HepG2 (cell line): ENCODE measurements around the gene POU6F2. TPM values are rescaled to one million over a fixed set of nuclear protein-coding genes. Genes with fewer than 3 reads are reported as not detected.

ENCODE experiments used
- ATAC-seq: fragments of 200-7000 bp; cut with Tn5 transposase; 3 replicates; pipeline ENCODE4 v1.9.1; 2020; ENCODE audit warnings: mild to moderate bottlenecking, moderate library complexity
- BruUV-seq: library from RNA; stranded (reverse); fragments of 400-500 nt; replicated peaks from 2 replicates; lab custom pipeline; 2021; lab: Mats Ljungman, UMichigan
- CTCF ChIA-PET: fragments of 300-600 bp; formaldehyde crosslinking; extraction: SDS; loops from one replicate; lab custom pipeline; 2021; ENCODE audit warnings: low total read pairs, inconsistent platforms, low intra/inter-chr PET ratio; lab: Yijun Ruan, JAX
- POLR2A ChIA-PET: fragments of 350-600 bp; sonication (Branson Sonifier 250); formaldehyde crosslinking; loops from one replicate; lab custom pipeline; 2020; ENCODE audit warnings: antibody characterized with exemption, inconsistent platforms; lab: Yijun Ruan, JAX
- DNase-seq: peaks from one replicate; pipeline ENCODE4 v3.0.0-alpha.2; 2015; ENCODE audit warnings: low spot score
- FAIRE-seq: peaks from 3 replicates; lab custom pipeline; 2011; peaks lifted over from hg19 to GRCh38; lab: Jason Lieb, UNC
- H2AFZ ChIP-seq: one replicate; pipeline ENCODE4 v1.6.1; 2011; ENCODE audit warnings: low read length, inconsistent platforms
- H3K27ac ChIP-seq: fragments of 300-600 bp; 3 replicates; pipeline ENCODE4 v1.8.0; 2011; ENCODE audit warnings: mixed run types, mild to moderate bottlenecking, mixed read lengths, low read length, inconsistent platforms; ENCODE audit not compliant: insufficient read depth; ENCODE audit errors: extremely low read length
- H3K27me3 ChIP-seq, 2 experiments: fragments of 200-600 bp in 1 of 2; 2 replicates in 1 of 2; 3 replicates in 1 of 2; pipeline versions ENCODE4 v1.6.0 to v1.8.0; 2011; ENCODE audit warnings: low read length in 2 of 2, mild to moderate bottlenecking in 2 of 2, moderate library complexity in 2 of 2, inconsistent platforms in 1 of 2; ENCODE audit not compliant: insufficient read depth in 2 of 2, control insufficient read depth in 1 of 2
- H3K36me3 ChIP-seq, 2 experiments: fragments of 200-600 bp in 1 of 2; replicated peaks in 1 of 2; 2 replicates in 1 of 2; 3 replicates in 1 of 2; pipeline versions ENCODE4 v1.5.1 to v1.8.0; 2011; ENCODE audit warnings: low read length in 2 of 2, inconsistent platforms in 1 of 2; ENCODE audit not compliant: insufficient read depth in 2 of 2, control insufficient read depth in 1 of 2
- H3K4me1 ChIP-seq: 2 replicates; pipeline ENCODE4 v1.5.1; 2012; ENCODE audit warnings: low read length, inconsistent platforms; ENCODE audit not compliant: insufficient read depth
- H3K4me2 ChIP-seq: 2 replicates; pipeline ENCODE4 v1.6.0; 2011; ENCODE audit warnings: low read depth, low read length, inconsistent platforms
- H3K4me3 ChIP-seq, 3 experiments: fragments of 200-600 bp in 1 of 3; sonication (generic), shearing (Covaris generic) in 1 of 3; replicated peaks in 1 of 3; 2 replicates each; pipeline ENCODE4 v1.5.1; 2011 to 2016; ENCODE audit warnings: low read length in 3 of 3, inconsistent platforms in 2 of 3, low read depth in 2 of 3, mild to moderate bottlenecking in 2 of 3, control low read depth in 1 of 3, mixed read lengths in 1 of 3; ENCODE audit not compliant: insufficient read depth in 1 of 3
- H3K79me2 ChIP-seq: one replicate; pipeline ENCODE4 v1.6.1; 2011; ENCODE audit warnings: low read length, inconsistent platforms; ENCODE audit not compliant: insufficient read depth
- H3K9ac ChIP-seq: 2 replicates; pipeline ENCODE4 v1.6.0; 2011; ENCODE audit warnings: mild to moderate bottlenecking, low read depth, low read length, inconsistent platforms; ENCODE audit not compliant: insufficient read depth
- H3K9me3 ChIP-seq: 2 replicates; pipeline ENCODE4 v1.5.1; 2012; ENCODE audit warnings: mild to moderate bottlenecking, low read length
- H4K20me1 ChIP-seq: 2 replicates; pipeline ENCODE4 v1.6.0; 2011; ENCODE audit warnings: inconsistent platforms, mild to moderate bottlenecking, low read length, moderate library complexity; ENCODE audit not compliant: insufficient read depth
- ARNTL ChIP-seq: sonication (generic); formaldehyde crosslinking; IDR thresholded peaks from 2 replicates; pipeline ENCODE4 v1.4.0; 2020; ENCODE audit warnings: mild to moderate bottlenecking, missing genetic modification reagents
- E2F5 ChIP-seq: sonication (generic); formaldehyde crosslinking; conservative IDR thresholded peaks from 2 replicates; pipeline ENCODE4 v1.4.0; 2020; ENCODE audit warnings: missing genetic modification reagents
- KLF13 ChIP-seq: sonication (generic); formaldehyde crosslinking; IDR thresholded peaks from 2 replicates; pipeline ENCODE4 v1.4.0; 2020; ENCODE audit warnings: mild to moderate bottlenecking, missing genetic modification reagents
- MAFF ChIP-seq: IDR thresholded peaks from 2 replicates; pipeline ENCODE4 v1.6.1; 2011; ENCODE audit warnings: low read depth, low read length, improper control_type of control experiment
- MYNN ChIP-seq: sonication (generic); formaldehyde crosslinking; IDR thresholded peaks from 2 replicates; pipeline ENCODE4 v1.4.0; 2020; ENCODE audit warnings: mild to moderate bottlenecking, low read depth, missing genetic modification reagents
- WIZ ChIP-seq: sonication (generic); formaldehyde crosslinking; IDR thresholded peaks from 2 replicates; pipeline ENCODE4 v1.5.1; 2020; ENCODE audit warnings: mild to moderate bottlenecking, missing genetic modification reagents
- ZNF644 ChIP-seq: IDR thresholded peaks from 2 replicates; pipeline ENCODE4 v1.6.1; 2016; ENCODE audit warnings: low read depth
- ZNF703 ChIP-seq: sonication (generic); formaldehyde crosslinking; IDR thresholded peaks from 2 replicates; pipeline ENCODE4 v1.5.1; 2020; ENCODE audit warnings: missing genetic modification reagents, mild to moderate bottlenecking, moderate library complexity, borderline replicate concordance
- WGBS: methylation state at CpG from one replicate; pipeline ENCODE4 v1.1.6; 2017; ENCODE audit warnings: low lambda C conversion rate; 5-methylcytosine and 5-hydroxymethylcytosine counted together
- in situ Hi-C: cut with HindIII; loops from 2 replicates; pipeline ENCODE4 v1.10.0; 2017; ENCODE audit warnings: low pct_unique_long_range_greater_than_20kb; ENCODE audit not compliant: extremely low pct_ligation_motif_present
- intact Hi-C: fragments of 100-400 bp; cut with micrococcal nuclease; formaldehyde crosslinking; loops from one replicate; pipeline ENCODE4 v1.10.0; 2022; ENCODE audit not compliant: unreplicated experiment
- polyA plus RNA-seq, 8 experiments: library from polyadenylated mRNA; depleted of rRNA in 3 of 8; stranded (reverse) in 7 of 8; unstranded in 1 of 8; fragments of >200 nt; fragmentation: Illumina TruSeq in 4 of 8; extraction: Trizol in 4 of 8; gene quantifications; 2 replicates each; pipeline versions ENCODE4 v1.2.1 to v1.2.3, GENCODE V29; 2011 to 2016; ENCODE audit warnings: low read depth in 4 of 8, missing spikeins in 1 of 8, mixed read lengths in 1 of 8; ENCODE audit not compliant: insufficient read depth in 1 of 8
- total RNA-seq, 5 experiments: library from RNA; depleted of rRNA; stranded (reverse); fragments of >200 nt; fragmentation: Illumina TruSeq; extraction: Trizol; gene quantifications; 2 replicates each; pipeline ENCODE4 v1.2.3, GENCODE V29; 2016; ENCODE audit warnings: low read depth in 1 of 5
- TF ChIP-seq, protein P1 (sequence below): sonication (generic); formaldehyde crosslinking; IDR thresholded peaks from 2 replicates; pipeline ENCODE4 v1.4.0; 2020; ENCODE audit warnings: missing genetic modification reagents, mild to moderate bottlenecking, borderline replicate concordance
- TF ChIP-seq, protein P2 (sequence below): sonication (generic); formaldehyde crosslinking; IDR thresholded peaks from 2 replicates; pipeline ENCODE4 v1.5.1; 2020; ENCODE audit warnings: mild to moderate bottlenecking, missing genetic modification reagents, moderate library complexity
- TF ChIP-seq, protein P3 (sequence below): sonication (generic); formaldehyde crosslinking; IDR thresholded peaks from 2 replicates; pipeline ENCODE4 v1.4.0; 2020; ENCODE audit warnings: mild to moderate bottlenecking, missing genetic modification reagents, borderline replicate concordance
- TF ChIP-seq, protein P4 (sequence below): sonication (generic); formaldehyde crosslinking; IDR thresholded peaks from 2 replicates; pipeline ENCODE4 v1.5.0; 2020; ENCODE audit warnings: missing genetic modification reagents

POU6F2 gene
- total and polyA plus RNA-seq, 2 of the 13 experiments (the other 11 are each of a cell fraction or from before 2014, with no cell fraction given) = not detected

GRCh38 chr7:39291628-39292410 lies 314.1 kb downstream of the POU6F2 start (continued):
- TF ChIP-seq, protein P1, sequence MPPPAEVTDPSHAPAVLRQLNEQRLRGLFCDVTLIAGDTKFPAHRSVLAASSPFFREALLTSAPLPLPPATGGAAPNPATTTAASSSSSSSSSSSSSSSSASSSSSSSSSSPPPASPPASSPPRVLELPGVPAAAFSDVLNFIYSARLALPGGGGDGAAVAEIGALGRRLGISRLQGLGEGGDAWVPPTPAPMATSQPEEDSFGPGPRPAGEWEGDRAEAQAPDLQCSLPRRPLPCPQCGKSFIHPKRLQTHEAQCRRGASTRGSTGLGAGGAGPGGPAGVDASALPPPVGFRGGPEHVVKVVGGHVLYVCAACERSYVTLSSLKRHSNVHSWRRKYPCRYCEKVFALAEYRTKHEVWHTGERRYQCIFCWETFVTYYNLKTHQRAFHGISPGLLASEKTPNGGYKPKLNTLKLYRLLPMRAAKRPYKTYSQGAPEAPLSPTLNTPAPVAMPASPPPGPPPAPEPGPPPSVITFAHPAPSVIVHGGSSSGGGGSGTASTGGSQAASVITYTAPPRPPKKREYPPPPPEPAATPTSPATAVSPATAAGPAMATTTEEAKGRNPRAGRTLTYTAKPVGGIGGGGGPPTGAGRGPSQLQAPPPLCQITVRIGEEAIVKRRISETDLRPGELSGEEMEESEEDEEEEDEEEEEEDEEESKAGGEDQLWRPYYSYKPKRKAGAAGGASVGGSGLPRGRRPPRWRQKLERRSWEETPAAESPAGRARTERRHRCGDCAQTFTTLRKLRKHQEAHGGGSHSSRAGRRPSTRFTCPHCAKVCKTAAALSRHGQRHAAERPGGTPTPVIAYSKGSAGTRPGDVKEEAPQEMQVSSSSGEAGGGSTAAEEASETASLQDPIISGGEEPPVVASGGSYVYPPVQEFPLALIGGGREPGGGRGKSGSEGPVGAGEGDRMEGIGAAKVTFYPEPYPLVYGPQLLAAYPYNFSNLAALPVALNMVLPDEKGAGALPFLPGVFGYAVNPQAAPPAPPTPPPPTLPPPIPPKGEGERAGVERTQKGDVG (CRISPR knock-in tag) = no peak
- no peak for TF ChIP-seq MYNN

DNA sequence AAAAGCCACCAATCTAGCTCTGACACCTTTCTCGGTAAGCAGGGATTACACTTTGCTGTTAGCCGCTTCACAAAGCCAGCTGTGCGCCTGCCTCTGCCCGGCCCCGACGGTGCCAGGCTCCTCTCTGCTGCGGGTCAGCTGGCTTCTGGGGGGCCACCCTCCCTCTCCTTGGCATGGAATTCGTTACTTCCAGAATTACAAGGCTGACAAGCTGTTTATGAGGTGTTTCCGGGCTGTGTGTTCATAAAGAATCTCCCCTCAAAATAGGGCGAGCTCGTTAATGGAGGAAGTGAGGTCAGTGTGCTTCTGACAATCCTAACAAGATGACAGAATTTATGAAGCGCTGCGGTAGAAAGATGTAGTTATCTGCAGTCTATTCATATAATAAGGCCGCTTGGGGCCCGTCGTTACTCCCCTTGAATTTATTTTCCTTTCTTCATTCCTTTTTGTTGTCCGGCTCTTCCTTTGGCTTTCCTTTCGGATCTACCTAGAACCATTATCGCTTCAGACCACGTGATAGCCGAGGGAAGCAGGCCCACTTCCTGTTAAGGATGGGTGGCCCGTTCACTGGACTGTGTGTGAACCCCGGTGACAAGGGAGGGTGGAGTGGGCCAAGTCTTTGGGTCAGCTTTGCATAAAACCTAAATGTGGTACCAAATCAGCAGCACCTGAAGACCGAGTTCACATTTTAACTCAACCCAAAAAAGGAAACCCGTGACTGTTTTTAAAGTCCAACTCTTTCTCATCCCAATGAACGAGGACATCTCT lies 315.5 kb downstream of the POU6F2 start:
- in situ Hi-C loops = no loop called here
- H3K4me1 ChIP-seq = no peaks in the 10 kb centered on the region
- H3K27me3 ChIP-seq = 0 out of 5 replicates have a peak, but pooled peaks cover 0 to 3% of the 10 kb centered on the region in 2 experiments
- WGBS = 55% methylated on average over 25 of the region's 26 CpGs
- no peak overlapping the region for H3K4me3 ChIP-seq
- no peaks in the 10 kb centered on the region for H3K36me3 ChIP-seq
- CTCF ChIA-PET = no interaction called here
- H3K4me2 ChIP-seq = no peak overlapping the region
- no peak overlapping the region for H2AFZ ChIP-seq
- FAIRE-seq (no peak), ATAC-seq (no peak), DNase-seq (no peak)
- no peak overlapping the region for H3K9ac ChIP-seq
- intact Hi-C loops = no loop called here
- H3K9me3 ChIP-seq = no peaks in the 10 kb centered on the region
- POLR2A ChIA-PET = no interaction called here
- H3K79me2 ChIP-seq = no peaks in the 10 kb centered on the region
- H3K27ac ChIP-seq = no peak overlapping the region
- no peaks in the 10 kb centered on the region for H4K20me1 ChIP-seq
- BruUV-seq = no TSS peak
- TF ChIP-seq KLF13 (no peak), E2F5 (CRISPR knock-in tag) (no peak), ZNF644 (CRISPR knock-in tag) (no peak), WIZ (CRISPR knock-in tag) (no peak), MAFF (no peak), ZNF703 (CRISPR knock-in tag) (no peak), ARNTL (no peak)
- TF ChIP-seq, protein P2, sequence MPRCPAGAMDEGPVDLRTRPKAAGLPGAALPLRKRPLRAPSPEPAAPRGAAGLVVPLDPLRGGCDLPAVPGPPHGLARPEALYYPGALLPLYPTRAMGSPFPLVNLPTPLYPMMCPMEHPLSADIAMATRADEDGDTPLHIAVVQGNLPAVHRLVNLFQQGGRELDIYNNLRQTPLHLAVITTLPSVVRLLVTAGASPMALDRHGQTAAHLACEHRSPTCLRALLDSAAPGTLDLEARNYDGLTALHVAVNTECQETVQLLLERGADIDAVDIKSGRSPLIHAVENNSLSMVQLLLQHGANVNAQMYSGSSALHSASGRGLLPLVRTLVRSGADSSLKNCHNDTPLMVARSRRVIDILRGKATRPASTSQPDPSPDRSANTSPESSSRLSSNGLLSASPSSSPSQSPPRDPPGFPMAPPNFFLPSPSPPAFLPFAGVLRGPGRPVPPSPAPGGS (CRISPR knock-in tag) = no peak
- TF ChIP-seq, protein P3, sequence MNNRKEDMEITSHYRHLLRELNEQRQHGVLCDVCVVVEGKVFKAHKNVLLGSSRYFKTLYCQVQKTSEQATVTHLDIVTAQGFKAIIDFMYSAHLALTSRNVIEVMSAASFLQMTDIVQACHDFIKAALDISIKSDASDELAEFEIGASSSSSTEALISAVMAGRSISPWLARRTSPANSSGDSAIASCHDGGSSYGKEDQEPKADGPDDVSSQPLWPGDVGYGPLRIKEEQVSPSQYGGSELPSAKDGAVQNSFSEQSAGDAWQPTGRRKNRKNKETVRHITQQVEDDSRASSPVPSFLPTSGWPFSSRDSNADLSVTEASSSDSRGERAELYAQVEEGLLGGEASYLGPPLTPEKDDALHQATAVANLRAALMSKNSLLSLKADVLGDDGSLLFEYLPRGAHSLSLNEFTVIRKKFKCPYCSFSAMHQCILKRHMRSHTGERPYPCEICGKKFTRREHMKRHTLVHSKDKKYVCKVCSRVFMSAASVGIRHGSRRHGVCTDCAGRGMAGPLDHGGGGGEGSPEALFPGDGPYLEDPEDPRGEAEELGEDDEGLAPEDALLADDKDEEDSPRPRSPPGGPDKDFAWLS (CRISPR knock-in tag) = no peak
- TF ChIP-seq, protein P4, sequence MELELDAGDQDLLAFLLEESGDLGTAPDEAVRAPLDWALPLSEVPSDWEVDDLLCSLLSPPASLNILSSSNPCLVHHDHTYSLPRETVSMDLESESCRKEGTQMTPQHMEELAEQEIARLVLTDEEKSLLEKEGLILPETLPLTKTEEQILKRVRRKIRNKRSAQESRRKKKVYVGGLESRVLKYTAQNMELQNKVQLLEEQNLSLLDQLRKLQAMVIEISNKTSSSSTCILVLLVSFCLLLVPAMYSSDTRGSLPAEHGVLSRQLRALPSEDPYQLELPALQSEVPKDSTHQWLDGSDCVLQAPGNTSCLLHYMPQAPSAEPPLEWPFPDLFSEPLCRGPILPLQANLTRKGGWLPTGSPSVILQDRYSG (CRISPR knock-in tag) = no peak
